Neural cell (in vitro differentiated cells): ENCODE results near the gene SDF4. TPM values are rescaled to one million over a fixed set of nuclear protein-coding genes. Genes with fewer than 3 reads are reported as not detected.

ENCODE experiments used
- H2AFZ ChIP-seq: fragments of 200-600, 300-800 bp; sonication (generic), shearing (Covaris generic); 2 replicates; pipeline ENCODE4 v1.6.0; 2014; ENCODE audit warnings: low read depth, mild to moderate bottlenecking, antibody characterized with exemption, low read length, moderate library complexity
- H3F3A ChIP-seq: fragments of 200-600 bp; shearing (Covaris generic); 2 replicates; pipeline ENCODE4 v1.6.1; 2016; ENCODE audit warnings: mild to moderate bottlenecking, moderate library complexity, mixed read lengths, antibody characterized with exemption, low read length; ENCODE audit not compliant: insufficient read depth, poor library complexity, severe bottlenecking
- H3K27ac ChIP-seq: fragments of 200-600, 300-800 bp; sonication (generic), shearing (Covaris generic); 2 replicates; pipeline ENCODE4 v1.5.1; 2014; ENCODE audit warnings: mild to moderate bottlenecking, low read length, moderate library complexity
- H3K27me3 ChIP-seq: fragments of 300-800, 200-600 bp; sonication (generic), shearing (Covaris generic); 2 replicates; pipeline ENCODE4 v1.6.0; 2014; ENCODE audit warnings: mild to moderate bottlenecking, low read depth, low read length, moderate library complexity; ENCODE audit not compliant: insufficient read depth
- H3K36me3 ChIP-seq: fragments of 300-800, 200-600 bp; sonication (generic), shearing (Covaris generic); 2 replicates; pipeline ENCODE4 v1.5.1; 2014; ENCODE audit warnings: mild to moderate bottlenecking, antibody characterized with exemption, low read length, moderate library complexity; ENCODE audit not compliant: insufficient read depth
- H3K4me2 ChIP-seq: fragments of 300-800, 200-600 bp; sonication (generic), shearing (Covaris generic); 2 replicates; pipeline ENCODE4 v1.6.0; 2014; ENCODE audit warnings: mild to moderate bottlenecking, low read length
- H3K4me3 ChIP-seq: fragments of 300-800, 200-600 bp; sonication (generic), shearing (Covaris generic); 2 replicates; pipeline ENCODE4 v1.5.1; 2014; ENCODE audit warnings: mild to moderate bottlenecking, low read length, moderate library complexity
- H3K79me2 ChIP-seq: fragments of 200-600 bp; shearing (Covaris generic); replicated peaks from 2 replicates; pipeline ENCODE4 v1.6.0; 2014; ENCODE audit warnings: mild to moderate bottlenecking, low read length, moderate library complexity; ENCODE audit not compliant: insufficient read depth
- H3K9ac ChIP-seq: fragments of 300-800, 200-600 bp; sonication (generic), shearing (Covaris generic); 2 replicates; pipeline ENCODE4 v1.6.1; 2016; ENCODE audit warnings: mild to moderate bottlenecking, low read length, mixed read lengths
- H3K9me2 ChIP-seq: fragments of 200-600 bp; shearing (Covaris generic); 2 replicates; pipeline ENCODE4 v1.6.1; 2016; ENCODE audit warnings: mild to moderate bottlenecking, low read length, mixed read lengths; ENCODE audit not compliant: insufficient read depth
- H3K9me3 ChIP-seq: fragments of 200-600, 300-800 bp; sonication (generic), shearing (Covaris generic); 2 replicates; pipeline ENCODE4 v1.6.1; 2016; ENCODE audit warnings: mild to moderate bottlenecking, mixed run types, low read length, moderate library complexity, mixed read lengths
- H4K20me1 ChIP-seq: fragments of 200-600 bp; shearing (Covaris generic); 2 replicates; pipeline ENCODE4 v1.6.1; 2016; ENCODE audit warnings: mild to moderate bottlenecking, mixed run types; ENCODE audit not compliant: insufficient read depth
- EP300 ChIP-seq: fragments of 450-650 bp; conservative IDR thresholded peaks from 2 replicates; pipeline ENCODE4 v1.6.1; 2014; ENCODE audit warnings: antibody characterized with exemption, mild to moderate bottlenecking, moderate library complexity; ENCODE audit not compliant: poor library complexity, severe bottlenecking
- EZH2 ChIP-seq: fragments of 200-600, 300-800 bp; shearing (Covaris generic), sonication (generic); IDR thresholded peaks from 2 replicates; pipeline ENCODE4 v1.6.1; 2014; ENCODE audit warnings: antibody characterized with exemption, low read length, borderline replicate concordance, mild to moderate bottlenecking; ENCODE audit not compliant: insufficient read depth, poor library complexity, severe bottlenecking
- MXI1 ChIP-seq: fragments of 450-650 bp; conservative IDR thresholded peaks from 2 replicates; pipeline ENCODE4 v1.6.1; 2014; ENCODE audit warnings: antibody characterized with exemption, mild to moderate bottlenecking; ENCODE audit not compliant: poor library complexity, severe bottlenecking
- POLR2AphosphoS5 ChIP-seq: IDR thresholded peaks from 2 replicates; pipeline ENCODE4 v1.6.1; 2012
- RAD21 ChIP-seq: fragments of 450-650 bp; conservative IDR thresholded peaks from 2 replicates; pipeline ENCODE4 v1.6.1; 2014; ENCODE audit warnings: antibody characterized with exemption, mild to moderate bottlenecking, moderate library complexity
- SMC3 ChIP-seq: fragments of 450-650 bp; conservative IDR thresholded peaks from 2 replicates; pipeline ENCODE4 v1.6.1; 2014; ENCODE audit warnings: antibody characterized with exemption, mild to moderate bottlenecking, moderate library complexity; ENCODE audit not compliant: poor library complexity
- TAF1 ChIP-seq: IDR thresholded peaks from 2 replicates; pipeline ENCODE4 v1.6.1; 2012; ENCODE audit warnings: low read depth
- polyA plus RNA-seq: library from polyadenylated mRNA; depleted of rRNA; stranded (reverse); fragments of >200 nt; gene quantifications from 2 replicates; pipeline ENCODE4 v1.2.3, GENCODE V29; 2014
- TF ChIP-seq, protein P1 (sequence below): fragments of 450-650 bp; IDR thresholded peaks from 2 replicates; pipeline ENCODE4 v1.5.1; 2014; ENCODE audit warnings: antibody characterized with exemption, mild to moderate bottlenecking, moderate library complexity; ENCODE audit not compliant: poor library complexity, severe bottlenecking
- TF ChIP-seq, protein P2 (sequence below): IDR thresholded peaks from 2 replicates; pipeline ENCODE4 v1.6.1; 2012; ENCODE audit warnings: borderline replicate concordance

SDF4 gene
- polyA plus RNA-seq, 1 donor from 2014 or later = 91.2 TPM

DNA sequence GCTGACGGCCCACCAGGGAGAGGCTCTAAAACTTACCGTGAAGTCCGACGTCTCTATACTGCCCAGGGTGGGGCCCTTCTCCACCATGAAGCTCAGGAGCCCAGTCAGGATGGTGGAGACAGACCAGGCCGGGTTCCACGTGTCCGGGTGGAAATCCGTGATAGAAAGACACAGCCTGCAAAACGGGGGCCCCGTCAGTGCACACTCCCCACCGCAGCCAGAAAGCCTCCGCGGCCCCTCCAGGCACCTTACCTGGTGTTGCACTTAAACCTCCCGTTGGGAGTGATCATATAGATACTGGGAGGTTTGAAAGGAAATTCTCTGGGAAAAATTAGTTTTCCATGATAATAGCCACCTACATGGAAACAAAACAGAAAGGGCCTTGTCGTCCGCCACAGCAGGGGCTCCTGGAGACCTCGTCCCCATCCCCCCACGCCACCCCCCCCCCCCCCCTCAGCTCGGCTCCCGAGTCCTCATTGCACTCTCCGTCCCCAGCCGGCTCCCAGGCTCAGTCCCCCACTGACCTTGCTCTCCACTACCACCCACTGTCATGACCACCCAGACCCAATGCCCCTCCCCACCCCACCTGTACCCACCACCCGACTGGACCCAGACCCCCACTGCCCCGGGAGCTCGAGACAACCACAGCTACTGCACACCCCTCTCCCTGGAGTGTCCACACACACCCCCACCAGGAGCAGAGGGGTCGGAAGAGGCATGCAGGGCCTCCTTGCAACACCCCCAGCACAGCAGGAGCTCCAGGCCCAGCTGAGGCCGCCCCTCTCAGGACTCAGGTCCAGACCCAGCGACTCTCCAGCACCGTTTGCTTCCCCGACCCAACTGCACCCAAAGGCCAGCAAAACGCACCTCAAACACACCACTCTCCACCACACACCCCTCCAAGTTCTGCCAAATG lies 25.4 kb upstream of the SDF4 start:
- Histone ChIP-seq H4K20me1 (no peaks in the 10 kb centered on the region), H3K9me3 (no peaks in the 10 kb centered on the region)

DNA sequence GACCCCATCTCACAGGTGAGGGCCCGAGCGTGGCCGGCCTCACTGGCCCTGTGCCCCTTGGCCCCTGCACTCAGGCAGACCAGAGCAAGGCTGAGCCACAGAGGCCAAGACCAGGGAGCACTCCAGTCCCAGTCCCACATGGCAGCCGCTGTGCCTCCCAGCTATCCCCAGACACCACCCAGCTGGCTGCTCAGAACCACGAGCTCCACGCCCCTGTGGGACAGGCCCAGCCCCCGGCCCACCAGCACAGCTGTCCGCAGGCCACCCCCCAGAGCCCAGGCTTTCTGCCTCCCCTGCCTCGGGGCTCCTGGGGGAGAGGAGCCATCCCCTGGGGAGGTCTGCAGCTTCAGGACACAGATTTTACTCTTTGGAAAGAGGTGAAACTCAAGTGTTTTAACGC lies 23.8 kb upstream of the SDF4 start:
- H2AFZ ChIP-seq = no peak overlapping the region

More for the DNA sequence above, 25.4 kb upstream of the SDF4 start:
- Histone ChIP-seq H3K79me2 (no peaks in the 10 kb centered on the region), H3K9ac (no peak overlapping the region), H3K4me2 (no peak overlapping the region), H3F3A (no peaks in the 10 kb centered on the region), H3K36me3 (no peaks in the 10 kb centered on the region), H3K27me3 (no peaks in the 10 kb centered on the region), H3K4me3 (no peak overlapping the region), H2AFZ (no peak overlapping the region), H3K27ac (no peak overlapping the region), H3K9me2 (no peaks in the 10 kb centered on the region)
- TF ChIP-seq, protein P1, sequence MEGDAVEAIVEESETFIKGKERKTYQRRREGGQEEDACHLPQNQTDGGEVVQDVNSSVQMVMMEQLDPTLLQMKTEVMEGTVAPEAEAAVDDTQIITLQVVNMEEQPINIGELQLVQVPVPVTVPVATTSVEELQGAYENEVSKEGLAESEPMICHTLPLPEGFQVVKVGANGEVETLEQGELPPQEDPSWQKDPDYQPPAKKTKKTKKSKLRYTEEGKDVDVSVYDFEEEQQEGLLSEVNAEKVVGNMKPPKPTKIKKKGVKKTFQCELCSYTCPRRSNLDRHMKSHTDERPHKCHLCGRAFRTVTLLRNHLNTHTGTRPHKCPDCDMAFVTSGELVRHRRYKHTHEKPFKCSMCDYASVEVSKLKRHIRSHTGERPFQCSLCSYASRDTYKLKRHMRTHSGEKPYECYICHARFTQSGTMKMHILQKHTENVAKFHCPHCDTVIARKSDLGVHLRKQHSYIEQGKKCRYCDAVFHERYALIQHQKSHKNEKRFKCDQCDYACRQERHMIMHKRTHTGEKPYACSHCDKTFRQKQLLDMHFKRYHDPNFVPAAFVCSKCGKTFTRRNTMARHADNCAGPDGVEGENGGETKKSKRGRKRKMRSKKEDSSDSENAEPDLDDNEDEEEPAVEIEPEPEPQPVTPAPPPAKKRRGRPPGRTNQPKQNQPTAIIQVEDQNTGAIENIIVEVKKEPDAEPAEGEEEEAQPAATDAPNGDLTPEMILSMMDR = no peak
- no peak for TF ChIP-seq RAD21
- no peak for TF ChIP-seq EZH2
- TF ChIP-seq, protein P2, sequence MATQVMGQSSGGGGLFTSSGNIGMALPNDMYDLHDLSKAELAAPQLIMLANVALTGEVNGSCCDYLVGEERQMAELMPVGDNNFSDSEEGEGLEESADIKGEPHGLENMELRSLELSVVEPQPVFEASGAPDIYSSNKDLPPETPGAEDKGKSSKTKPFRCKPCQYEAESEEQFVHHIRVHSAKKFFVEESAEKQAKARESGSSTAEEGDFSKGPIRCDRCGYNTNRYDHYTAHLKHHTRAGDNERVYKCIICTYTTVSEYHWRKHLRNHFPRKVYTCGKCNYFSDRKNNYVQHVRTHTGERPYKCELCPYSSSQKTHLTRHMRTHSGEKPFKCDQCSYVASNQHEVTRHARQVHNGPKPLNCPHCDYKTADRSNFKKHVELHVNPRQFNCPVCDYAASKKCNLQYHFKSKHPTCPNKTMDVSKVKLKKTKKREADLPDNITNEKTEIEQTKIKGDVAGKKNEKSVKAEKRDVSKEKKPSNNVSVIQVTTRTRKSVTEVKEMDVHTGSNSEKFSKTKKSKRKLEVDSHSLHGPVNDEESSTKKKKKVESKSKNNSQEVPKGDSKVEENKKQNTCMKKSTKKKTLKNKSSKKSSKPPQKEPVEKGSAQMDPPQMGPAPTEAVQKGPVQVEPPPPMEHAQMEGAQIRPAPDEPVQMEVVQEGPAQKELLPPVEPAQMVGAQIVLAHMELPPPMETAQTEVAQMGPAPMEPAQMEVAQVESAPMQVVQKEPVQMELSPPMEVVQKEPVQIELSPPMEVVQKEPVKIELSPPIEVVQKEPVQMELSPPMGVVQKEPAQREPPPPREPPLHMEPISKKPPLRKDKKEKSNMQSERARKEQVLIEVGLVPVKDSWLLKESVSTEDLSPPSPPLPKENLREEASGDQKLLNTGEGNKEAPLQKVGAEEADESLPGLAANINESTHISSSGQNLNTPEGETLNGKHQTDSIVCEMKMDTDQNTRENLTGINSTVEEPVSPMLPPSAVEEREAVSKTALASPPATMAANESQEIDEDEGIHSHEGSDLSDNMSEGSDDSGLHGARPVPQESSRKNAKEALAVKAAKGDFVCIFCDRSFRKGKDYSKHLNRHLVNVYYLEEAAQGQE = no peak
- no peak for TF ChIP-seq MXI1
- no peak for TF ChIP-seq POLR2AphosphoS5

More for the DNA sequence above, 23.8 kb upstream of the SDF4 start:
- no peaks in the 10 kb centered on the region for H3K9me3 ChIP-seq
- no peaks in the 10 kb centered on the region for H3K27me3 ChIP-seq
- no peak overlapping the region for H3K9ac ChIP-seq
- H3K36me3 ChIP-seq = no peaks in the 10 kb centered on the region
- no peaks in the 10 kb centered on the region for H4K20me1 ChIP-seq
- H3K4me3 ChIP-seq = no peak overlapping the region
- TF ChIP-seq, protein P1 = no peak
- TF ChIP-seq SMC3 (no peak), POLR2AphosphoS5 (no peak), EP300 (no peak), EZH2 (no peak), TAF1 (no peak), RAD21 (no peak), MXI1 (no peak)
- TF ChIP-seq, protein P2 = no peak
- H3K79me2 ChIP-seq = no peaks in the 10 kb centered on the region
- no peaks in the 10 kb centered on the region for H3K9me2 ChIP-seq
- no peaks in the 10 kb centered on the region for H3F3A ChIP-seq
- H3K27ac ChIP-seq = no peak overlapping the region
- no peak overlapping the region for H3K4me2 ChIP-seq
